Duodenal mucosa (tissue), 2 donors: ENCODE results near the gene MPPED1.

ENCODE experiments used
- H3K27ac ChIP-seq: one replicate; pipeline ENCODE4 v1.7.0; 2013; ENCODE audit warnings: low read depth, low read length
- H3K27me3 ChIP-seq, 2 donors: one replicate each; pipeline ENCODE4 v1.7.0; 2013; ENCODE audit warnings: low read length in 2 of 2, control low read depth in 1 of 2; ENCODE audit not compliant: insufficient read depth in 2 of 2, control insufficient read depth in 1 of 2
- H3K36me3 ChIP-seq, 2 donors: one replicate each; pipeline ENCODE4 v1.7.0; 2013; ENCODE audit warnings: low read length in 2 of 2, control low read depth in 1 of 2; ENCODE audit not compliant: insufficient read depth in 2 of 2, control insufficient read depth in 1 of 2
- H3K4me1 ChIP-seq, 2 donors: one replicate each; pipeline ENCODE4 v1.7.0; 2013; ENCODE audit warnings: low read length in 2 of 2, control low read depth in 1 of 2; ENCODE audit not compliant: insufficient read depth in 2 of 2, control insufficient read depth in 1 of 2
- H3K4me3 ChIP-seq, 2 donors: one replicate each; pipeline ENCODE4 v1.7.0; 2013; ENCODE audit warnings: low read length in 2 of 2, low read depth in 1 of 2
- H3K9ac ChIP-seq, 2 donors: one replicate each; pipeline ENCODE4 v1.7.0; 2013; ENCODE audit warnings: low read length in 2 of 2, low read depth in 1 of 2
- H3K9me3 ChIP-seq, 2 donors: one replicate each; pipeline ENCODE4 v1.7.0; 2013; ENCODE audit warnings: low read length in 2 of 2, control low read depth in 1 of 2; ENCODE audit not compliant: control insufficient read depth in 1 of 2

MPPED1 gene

DNA sequence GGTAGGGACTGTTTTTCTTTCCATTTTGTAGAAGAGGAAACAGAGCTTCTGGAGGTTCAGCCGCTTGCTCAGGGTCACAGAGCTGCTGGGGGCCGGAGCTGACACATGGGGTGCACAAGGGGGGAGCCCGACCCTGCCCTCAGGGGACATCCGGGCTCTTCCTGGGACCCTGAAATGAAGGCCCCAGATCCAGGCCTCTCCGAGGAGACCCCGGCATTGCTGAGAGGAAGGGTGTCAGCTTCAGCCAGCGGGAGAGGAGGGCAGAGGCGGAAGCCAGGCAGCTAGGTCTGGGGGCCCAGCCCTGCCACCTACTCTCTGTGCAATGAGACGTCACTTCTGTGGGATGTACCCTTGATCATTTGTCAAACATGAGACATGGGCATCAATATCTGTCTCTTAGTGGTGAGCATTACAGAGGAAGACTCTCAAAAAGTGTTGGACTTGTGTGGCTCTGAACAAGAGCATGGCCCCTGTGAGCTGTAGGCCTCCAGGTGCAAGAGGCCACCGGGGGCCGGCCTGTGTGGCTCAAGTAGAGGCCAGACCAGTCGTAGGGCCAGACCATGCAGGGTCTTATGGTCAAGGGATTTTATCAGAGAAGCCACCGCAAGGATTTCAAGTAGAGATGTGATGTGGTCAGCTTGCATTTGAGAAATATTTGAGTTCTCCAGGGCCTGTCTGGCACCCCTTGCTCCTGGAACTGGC is 10.3 kb downstream of the MPPED1 start:
- Histone ChIP-seq H3K9ac (no peak overlapping the region), H3K4me1 (no peaks in the 10 kb centered on the region), H3K36me3 (no peaks in the 10 kb centered on the region), H3K9me3 (no peaks in the 10 kb centered on the region), H3K27ac (no peak overlapping the region), H3K27me3 (peaks cover 0 to 14% of the 10 kb centered on the region in 2 donors), H3K4me3 (no peak overlapping the region)

DNA sequence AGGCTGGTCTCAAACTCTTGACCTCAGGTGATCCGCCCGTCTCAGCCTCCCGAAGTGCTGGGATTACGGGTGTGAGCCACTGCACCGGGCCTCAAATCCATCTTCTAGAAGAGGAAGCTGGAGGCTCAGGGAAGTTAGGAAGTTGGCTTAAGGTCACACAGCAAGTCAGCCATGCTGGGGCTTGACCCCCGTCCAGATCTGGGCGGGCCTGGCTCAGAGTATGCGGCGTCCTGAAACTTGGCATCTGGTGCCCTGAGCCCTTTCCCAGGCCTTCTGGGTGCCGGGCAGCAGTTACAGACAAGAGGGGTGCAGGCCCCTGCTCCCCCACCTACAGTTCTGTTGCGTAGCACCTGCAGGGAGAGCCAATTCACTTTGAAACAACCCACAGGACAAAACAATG is 11.2 kb downstream of the MPPED1 start:
- Histone ChIP-seq H3K27me3 (peaks cover 0 to 11% of the 10 kb centered on the region in 2 donors), H3K4me3 (no peak overlapping the region), H3K9me3 (no peaks in the 10 kb centered on the region), H3K9ac (no peak overlapping the region), H3K4me1 (no peaks in the 10 kb centered on the region), H3K36me3 (no peaks in the 10 kb centered on the region), H3K27ac (no peak overlapping the region)

DNA sequence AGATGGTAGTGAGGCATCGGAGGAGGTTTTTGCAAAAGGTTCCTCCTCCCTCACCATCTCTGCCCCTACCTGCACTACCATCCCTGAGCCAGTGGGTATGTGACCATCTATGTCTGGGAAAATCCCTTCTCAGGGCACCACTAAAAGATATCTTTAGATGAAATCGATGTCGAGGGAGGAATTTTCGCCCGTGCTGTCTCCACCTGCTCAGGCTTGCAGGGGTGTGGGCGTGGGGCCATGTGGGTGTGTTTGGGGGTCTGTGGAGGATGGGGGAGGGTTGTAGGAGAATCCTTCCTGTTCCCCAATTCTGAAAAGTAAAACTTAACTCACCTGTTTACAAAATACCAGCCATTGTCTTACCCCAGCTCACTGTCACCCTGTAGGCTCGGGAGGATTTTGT is 12.4 kb downstream of the MPPED1 start:
- Histone ChIP-seq H3K27me3 (peaks cover 0 to 11% of the 10 kb centered on the region in 2 donors), H3K4me1 (no peaks in the 10 kb centered on the region), H3K27ac (no peak overlapping the region), H3K4me3 (no peak overlapping the region), H3K9me3 (no peaks in the 10 kb centered on the region), H3K9ac (no peak overlapping the region), H3K36me3 (no peaks in the 10 kb centered on the region)

DNA sequence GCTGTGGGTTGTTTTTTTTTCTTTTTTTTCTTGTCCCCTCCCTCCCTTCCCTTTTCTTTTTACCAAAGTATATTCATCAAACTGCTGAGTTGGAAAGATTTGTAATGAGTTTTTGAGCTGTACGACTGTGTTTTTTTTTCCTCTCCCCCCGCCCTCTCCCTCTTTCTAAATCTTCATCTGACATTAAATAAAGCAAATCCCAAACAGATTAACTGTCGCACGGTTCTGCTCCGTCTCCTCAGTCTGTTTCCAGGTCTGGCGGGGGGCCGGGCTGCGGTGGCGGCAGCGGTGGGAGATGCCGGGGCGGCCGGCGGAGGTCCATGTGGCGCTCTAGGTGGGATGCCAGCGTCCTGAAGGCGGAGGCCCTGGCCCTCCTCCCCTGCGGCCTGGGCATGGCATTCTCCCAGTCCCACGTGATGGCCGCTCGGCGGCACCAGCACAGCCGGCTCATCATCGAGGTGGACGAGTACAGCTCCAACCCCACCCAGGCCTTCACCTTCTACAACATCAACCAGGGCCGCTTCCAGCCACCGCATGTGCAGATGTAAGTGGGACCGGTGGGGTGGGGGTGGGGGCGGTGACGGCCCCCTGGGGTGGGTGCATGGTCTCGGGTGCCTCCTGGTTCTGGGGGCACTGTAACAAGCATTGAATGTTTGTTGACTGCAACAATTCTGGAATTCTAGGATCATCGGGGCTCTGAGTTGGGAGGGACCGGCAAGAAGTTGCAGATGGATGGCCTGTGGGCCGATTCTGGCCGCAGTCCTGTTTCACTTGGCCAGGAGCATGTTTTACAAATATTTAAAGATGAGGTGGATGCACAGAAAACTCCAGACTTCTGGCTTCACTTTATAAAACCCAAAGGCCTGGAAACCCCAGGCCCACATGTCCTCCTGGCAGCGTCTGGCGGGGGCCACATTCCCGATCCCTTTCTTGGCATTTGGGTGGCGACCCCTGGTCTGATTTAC is 13.1 kb downstream of the MPPED1 start:
- H3K27me3 ChIP-seq, result peaks cover 0 to 8% of the 10 kb centered on the region in 2 donors

DNA sequence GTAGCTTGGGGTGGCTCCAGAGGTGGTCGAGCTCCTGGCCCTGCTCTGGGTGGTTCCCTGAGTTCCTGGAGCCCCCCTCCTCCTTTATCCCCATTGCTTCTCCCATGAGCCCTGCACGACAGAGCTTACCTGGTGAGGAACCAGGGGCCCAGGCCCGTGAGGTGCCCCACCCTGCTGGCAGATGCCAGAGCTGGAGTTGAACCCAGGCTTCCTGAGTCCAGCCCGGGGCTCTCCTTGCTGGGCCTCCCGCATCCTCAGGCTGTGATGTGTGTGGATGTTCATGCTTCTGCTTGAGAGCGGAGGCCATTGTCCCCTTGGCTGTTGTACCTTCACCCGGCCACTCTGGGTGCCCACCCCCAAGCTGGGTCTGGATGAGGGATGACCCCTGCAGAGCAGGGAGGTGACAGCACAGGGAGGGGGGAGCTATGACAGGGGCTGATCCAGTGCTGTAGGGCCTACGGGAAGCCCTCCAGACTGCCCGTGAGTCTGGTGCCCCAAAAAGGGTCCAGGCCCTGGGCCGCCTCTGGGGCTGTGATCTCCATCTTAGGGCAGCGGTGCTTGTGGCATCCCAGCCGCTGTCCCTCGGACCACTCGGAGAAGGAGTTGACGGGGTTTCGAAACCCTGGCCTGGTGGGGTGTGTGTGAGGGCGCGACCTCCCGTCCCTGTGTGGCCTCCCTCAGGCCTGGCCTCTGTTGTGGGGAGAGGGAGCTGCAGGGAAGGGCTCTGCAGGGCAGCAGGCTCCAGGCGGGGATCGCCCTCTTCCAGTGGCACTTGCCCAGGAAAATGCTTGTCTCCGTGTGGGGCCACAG is 14.4 kb downstream of the MPPED1 start:
- peaks cover 0 to 6% of the 10 kb centered on the region in 2 donors for H3K27me3 ChIP-seq
- H3K9ac ChIP-seq, result no peak overlapping the region

More for the DNA sequence above, 13.1 kb downstream of the MPPED1 start:
- Histone ChIP-seq H3K9me3 (no peaks in the 10 kb centered on the region), H3K9ac (no peak overlapping the region), H3K4me1 (no peaks in the 10 kb centered on the region), H3K27ac (no peak overlapping the region), H3K36me3 (no peaks in the 10 kb centered on the region), H3K4me3 (no peak overlapping the region)

DNA sequence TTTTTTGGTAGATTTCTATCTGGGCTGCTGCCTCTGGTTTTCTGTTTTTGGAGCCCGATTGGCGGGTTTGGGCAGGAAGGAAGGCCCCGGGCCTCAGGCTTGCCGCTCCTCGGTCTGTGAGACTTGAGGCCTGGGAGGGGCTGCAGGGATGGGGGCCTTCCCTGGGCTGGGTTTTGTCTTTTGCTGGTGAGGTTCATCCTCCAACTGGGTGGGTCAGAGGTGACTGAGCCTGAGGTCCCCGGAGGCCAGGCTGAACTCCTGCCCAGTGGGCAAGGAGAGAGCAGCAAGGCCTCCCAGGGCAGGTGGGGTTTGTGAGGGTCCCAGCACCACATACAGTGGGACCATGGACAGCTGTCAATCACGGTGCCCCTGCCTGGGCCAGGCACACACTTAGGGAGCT is 15.0 kb downstream of the MPPED1 start:
- no peak overlapping the region for H3K9ac ChIP-seq
- no peak overlapping the region for H3K27ac ChIP-seq
- H3K36me3 ChIP-seq, result no peaks in the 10 kb centered on the region

More for the DNA sequence above, 14.4 kb downstream of the MPPED1 start:
- no peaks in the 10 kb centered on the region for H3K9me3 ChIP-seq
- no peak overlapping the region for H3K27ac ChIP-seq
- H3K4me3 ChIP-seq, result no peak overlapping the region
- no peaks in the 10 kb centered on the region for H3K36me3 ChIP-seq
- H3K4me1 ChIP-seq, result no peaks in the 10 kb centered on the region

DNA sequence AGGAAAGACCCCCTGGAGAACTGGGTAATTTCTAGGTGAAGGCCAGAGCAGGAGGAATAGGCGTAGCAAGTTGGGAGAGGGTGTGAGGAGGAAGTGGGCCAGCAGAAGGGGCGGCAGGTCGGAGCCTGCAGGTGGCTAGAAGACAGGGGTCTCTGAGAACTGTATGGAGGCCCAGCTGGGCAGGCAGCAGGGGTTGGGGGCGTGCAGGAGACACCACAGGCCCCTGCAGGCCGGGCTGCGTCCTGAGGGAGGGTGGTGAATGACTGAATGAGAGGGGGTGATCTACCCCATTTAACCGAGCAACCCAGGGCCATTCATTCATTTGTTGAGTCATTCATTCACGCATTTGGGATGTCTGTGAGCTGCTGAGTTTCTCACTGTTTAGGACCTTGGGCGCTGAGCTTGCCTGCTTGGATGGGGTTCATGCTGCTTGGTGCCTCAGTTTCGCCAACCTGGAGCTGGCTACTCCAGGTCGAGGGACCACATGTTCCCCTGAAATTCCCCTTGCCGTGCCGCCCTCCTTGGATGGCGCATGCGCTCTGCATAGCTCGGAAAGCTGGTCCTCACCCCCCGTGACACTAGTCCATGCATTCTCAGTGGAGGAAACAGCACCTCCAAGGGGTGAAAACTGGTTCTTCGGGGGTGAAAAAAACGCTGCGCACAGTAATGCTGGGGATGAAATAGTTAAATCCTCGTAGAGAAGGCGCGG is 15.6 kb downstream of the MPPED1 start:
- H3K9ac ChIP-seq, result no peak overlapping the region
- no peaks in the 10 kb centered on the region for H3K36me3 ChIP-seq
- no peaks in the 10 kb centered on the region for H3K4me1 ChIP-seq
- no peak overlapping the region for H3K27ac ChIP-seq
- H3K9me3 ChIP-seq, result no peaks in the 10 kb centered on the region
- H3K27me3 ChIP-seq, result peaks cover 0 to 1% of the 10 kb centered on the region in 2 donors
- no peak overlapping the region for H3K4me3 ChIP-seq

More for the DNA sequence above, 15.0 kb downstream of the MPPED1 start:
- H3K4me3 ChIP-seq, result no peak overlapping the region
- no peaks in the 10 kb centered on the region for H3K9me3 ChIP-seq
- no peaks in the 10 kb centered on the region for H3K4me1 ChIP-seq
- peaks cover 0 to 2% of the 10 kb centered on the region in 2 donors for H3K27me3 ChIP-seq

DNA sequence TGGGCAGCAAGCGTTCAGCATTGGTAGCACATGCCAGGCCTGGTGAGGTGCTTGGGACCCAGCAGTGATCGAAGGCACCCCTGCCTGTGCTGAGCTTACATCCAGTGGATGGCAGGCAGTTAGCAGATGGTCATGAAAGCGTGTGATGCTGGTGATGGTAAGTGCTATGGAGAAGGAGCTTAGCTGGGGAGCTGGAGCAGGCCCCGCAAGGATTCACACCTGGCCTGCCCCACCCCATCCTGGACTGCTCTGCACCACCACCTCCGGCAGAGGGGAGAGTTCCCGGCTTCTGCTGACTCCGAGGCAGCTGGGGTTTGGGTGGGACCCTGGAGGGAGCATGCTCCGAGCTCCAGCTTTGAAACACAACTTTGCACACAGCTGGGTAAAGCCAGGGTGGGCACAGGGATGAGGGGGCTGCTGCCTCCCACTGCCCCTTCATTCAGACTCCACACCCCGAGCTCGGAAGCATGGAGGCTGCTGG is 16.2 kb downstream of the MPPED1 start:
- Histone ChIP-seq H3K36me3 (no peaks in the 10 kb centered on the region), H3K9ac (no peak overlapping the region), H3K9me3 (no peaks in the 10 kb centered on the region), H3K4me3 (no peak overlapping the region), H3K27me3 (no peaks in the 10 kb centered on the region), H3K27ac (no peak overlapping the region), H3K4me1 (no peaks in the 10 kb centered on the region)

DNA sequence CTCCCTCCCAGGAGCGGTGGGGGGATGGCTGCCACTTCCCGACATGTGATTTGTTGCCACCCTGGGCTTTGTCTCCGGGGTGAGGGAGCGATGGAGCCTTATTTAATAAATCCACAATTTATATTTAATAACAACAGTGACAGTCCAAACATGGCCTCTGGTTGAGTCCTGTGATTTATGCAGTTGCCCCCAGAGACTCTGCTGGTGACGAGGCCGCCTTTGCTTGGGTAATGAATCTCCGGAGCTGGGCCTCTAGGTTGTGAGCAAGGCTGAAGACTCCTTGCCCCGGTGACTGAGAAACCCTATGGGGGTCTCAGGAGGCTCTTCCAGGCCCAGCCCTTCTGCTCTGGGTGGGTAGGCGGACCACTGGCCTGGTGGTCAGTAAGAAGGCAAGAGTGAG is 16.7 kb downstream of the MPPED1 start:
- no peaks in the 10 kb centered on the region for H3K9me3 ChIP-seq
- no peaks in the 10 kb centered on the region for H3K36me3 ChIP-seq
- H3K4me3 ChIP-seq, result no peak overlapping the region
- H3K27me3 ChIP-seq, result no peaks in the 10 kb centered on the region
- no peaks in the 10 kb centered on the region for H3K4me1 ChIP-seq
- H3K27ac ChIP-seq, result no peak overlapping the region
- no peak overlapping the region for H3K9ac ChIP-seq
